Mucosa of descending colon (tissue), 3 donors: ENCODE data around the gene AP2A1. TPM values are rescaled to one million over a fixed set of nuclear protein-coding genes. Genes with fewer than 3 reads are reported as not detected.

Experiments
- ATAC-seq: fragments of 200-7000 bp; cut with Tn5 transposase; one replicate; pipeline ENCODE4 v1.9.1; 2020; ENCODE audit warnings: mild to moderate bottlenecking, moderate library complexity
- DNase-seq, 3 donors: peaks; one replicate each; pipeline ENCODE4 v3.0.0-alpha.2; 2020
- H3K36me3 ChIP-seq: fragments of 200-600 bp; one replicate; pipeline ENCODE4 v1.8.0; 2021; ENCODE audit warnings: low read depth, mild to moderate bottlenecking
- H3K4me1 ChIP-seq: fragments of 200-600 bp; one replicate; pipeline ENCODE4 v1.8.0; 2021; ENCODE audit warnings: low read depth, mild to moderate bottlenecking
- H3K4me3 ChIP-seq: fragments of 200-600 bp; one replicate; pipeline ENCODE4 v1.8.0; 2021; ENCODE audit warnings: mild to moderate bottlenecking
- H3K9me3 ChIP-seq: fragments of 200-600 bp; one replicate; pipeline ENCODE4 v1.8.0; 2021; ENCODE audit warnings: mild to moderate bottlenecking
- intact Hi-C, 2 donors: fragments of 100-400 bp; cut with DNase I in 1 of 2; cut with micrococcal nuclease in 1 of 2; formaldehyde crosslinking; loops; one replicate each; pipeline versions ENCODE4 v1.11.0 to v1.11.1; 2022; cut with DNase I, micrococcal nuclease
- total RNA-seq, 3 donors: library from RNA; stranded (reverse); fragmentation: NEBNext Ultra II Directional in 2 of 3; extraction: Animal tissue kit (Norgen Biotek cat#: 25700) in 2 of 3; gene quantifications; one replicate each; pipeline versions ENCODE4 v1.2.1 to v1.2.4, GENCODE V29; 2021 to 2023
- TF ChIP-seq, protein P1 (sequence below): fragments of 200-600 bp; IDR thresholded peaks from one replicate; pipeline ENCODE4 v1.8.0; 2022; ENCODE audit warnings: antibody characterized with exemption, mild to moderate bottlenecking
- donor health status: DM: no; HTN: no; CAD: no; lungs with moderate emphysema.
- donor health status: DM: no; HTN: no; CAD: no.
- donor health status: DM: no; HTN: yes; CAD: no.

The AP2A1 gene
- total RNA-seq, 3 donors from 2014 or later, result 73.6 to 84.8 (median 82.5) TPM

DNA sequence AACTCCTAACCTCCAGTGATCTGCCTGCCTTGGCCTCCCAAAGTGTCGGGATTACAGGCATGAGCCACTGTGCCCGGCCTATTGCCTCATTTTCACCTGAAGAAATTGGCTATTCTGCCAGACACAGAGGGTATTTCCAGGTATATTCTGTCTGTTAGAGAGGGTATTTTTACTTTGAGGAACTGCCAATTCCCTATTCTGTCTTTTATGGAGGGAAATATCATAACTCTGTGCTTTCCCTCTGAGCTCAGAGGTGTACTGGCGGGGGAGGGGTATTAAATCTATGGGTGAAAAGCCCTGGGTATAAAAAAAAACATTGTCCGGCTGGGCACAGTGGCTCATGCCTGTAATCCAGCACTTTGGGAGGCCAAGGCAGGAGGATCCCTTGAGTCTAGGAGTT is 28.5 kb upstream of the AP2A1 start:
- no peak overlapping the region for H3K4me3 ChIP-seq
- TF ChIP-seq, protein P1, sequence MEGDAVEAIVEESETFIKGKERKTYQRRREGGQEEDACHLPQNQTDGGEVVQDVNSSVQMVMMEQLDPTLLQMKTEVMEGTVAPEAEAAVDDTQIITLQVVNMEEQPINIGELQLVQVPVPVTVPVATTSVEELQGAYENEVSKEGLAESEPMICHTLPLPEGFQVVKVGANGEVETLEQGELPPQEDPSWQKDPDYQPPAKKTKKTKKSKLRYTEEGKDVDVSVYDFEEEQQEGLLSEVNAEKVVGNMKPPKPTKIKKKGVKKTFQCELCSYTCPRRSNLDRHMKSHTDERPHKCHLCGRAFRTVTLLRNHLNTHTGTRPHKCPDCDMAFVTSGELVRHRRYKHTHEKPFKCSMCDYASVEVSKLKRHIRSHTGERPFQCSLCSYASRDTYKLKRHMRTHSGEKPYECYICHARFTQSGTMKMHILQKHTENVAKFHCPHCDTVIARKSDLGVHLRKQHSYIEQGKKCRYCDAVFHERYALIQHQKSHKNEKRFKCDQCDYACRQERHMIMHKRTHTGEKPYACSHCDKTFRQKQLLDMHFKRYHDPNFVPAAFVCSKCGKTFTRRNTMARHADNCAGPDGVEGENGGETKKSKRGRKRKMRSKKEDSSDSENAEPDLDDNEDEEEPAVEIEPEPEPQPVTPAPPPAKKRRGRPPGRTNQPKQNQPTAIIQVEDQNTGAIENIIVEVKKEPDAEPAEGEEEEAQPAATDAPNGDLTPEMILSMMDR, result no peak
- no peaks in the 10 kb centered on the region for H3K4me1 ChIP-seq
- intact Hi-C loops, result no loop called here
- DNase-seq (no peak), ATAC-seq (no peak)
- no peaks in the 10 kb centered on the region for H3K9me3 ChIP-seq
- H3K36me3 ChIP-seq, result no peaks in the 10 kb centered on the region

DNA sequence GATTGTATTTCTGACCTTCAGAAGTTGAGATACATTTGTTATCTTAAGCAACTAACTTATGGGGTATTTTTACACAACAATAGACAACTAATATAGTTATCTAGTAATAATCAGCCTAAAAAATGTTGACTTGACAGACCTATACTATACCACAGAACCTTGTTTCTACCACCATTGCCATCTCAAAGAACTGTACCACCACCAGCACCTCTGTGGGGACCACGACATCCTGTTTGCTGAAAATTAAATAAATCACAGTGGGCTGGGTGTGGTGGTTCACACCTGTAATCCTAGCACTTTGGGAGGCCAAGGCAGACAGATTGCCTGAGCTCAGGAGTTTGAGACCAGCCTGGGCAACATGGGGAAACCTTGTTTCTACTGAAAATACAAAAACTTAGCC is 27.7 kb upstream of the AP2A1 start:
- no peak for ATAC-seq
- Histone ChIP-seq H3K4me1 (no peaks in the 10 kb centered on the region), H3K36me3 (no peaks in the 10 kb centered on the region), H3K9me3 (no peaks in the 10 kb centered on the region), H3K4me3 (no peak overlapping the region)
- intact Hi-C loops, result no loop called here
- TF ChIP-seq, protein P1, result no peak
- no peak for DNase-seq

DNA sequence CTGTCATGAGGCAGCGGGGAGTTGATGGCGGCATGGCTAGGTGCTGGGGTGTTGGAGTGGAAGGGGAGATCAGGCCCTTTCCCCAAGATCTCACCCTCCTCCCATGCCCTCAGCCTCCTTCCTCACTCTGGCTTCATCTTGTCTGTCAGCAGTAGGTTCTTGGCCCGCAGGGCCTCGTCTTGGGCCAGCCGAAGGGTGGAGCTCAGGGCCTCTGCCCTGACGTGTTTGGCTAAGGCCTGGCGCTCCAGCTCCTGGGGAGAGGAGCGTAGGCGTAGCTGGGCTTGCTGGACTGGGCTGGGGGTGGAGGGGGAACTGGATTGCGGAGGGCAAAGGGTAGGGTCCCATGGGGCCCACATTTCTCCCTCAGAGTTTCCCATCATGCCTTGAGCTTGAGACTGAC is 26.9 kb upstream of the AP2A1 start:
- no peaks in the 10 kb centered on the region for H3K36me3 ChIP-seq
- TF ChIP-seq, protein P1, result no peak
- no peaks in the 10 kb centered on the region for H3K9me3 ChIP-seq
- H3K4me3 ChIP-seq, result no peak overlapping the region
- no peaks in the 10 kb centered on the region for H3K4me1 ChIP-seq
- ATAC-seq (no peak), DNase-seq (no peak)
- intact Hi-C loops, result no loop called here

DNA sequence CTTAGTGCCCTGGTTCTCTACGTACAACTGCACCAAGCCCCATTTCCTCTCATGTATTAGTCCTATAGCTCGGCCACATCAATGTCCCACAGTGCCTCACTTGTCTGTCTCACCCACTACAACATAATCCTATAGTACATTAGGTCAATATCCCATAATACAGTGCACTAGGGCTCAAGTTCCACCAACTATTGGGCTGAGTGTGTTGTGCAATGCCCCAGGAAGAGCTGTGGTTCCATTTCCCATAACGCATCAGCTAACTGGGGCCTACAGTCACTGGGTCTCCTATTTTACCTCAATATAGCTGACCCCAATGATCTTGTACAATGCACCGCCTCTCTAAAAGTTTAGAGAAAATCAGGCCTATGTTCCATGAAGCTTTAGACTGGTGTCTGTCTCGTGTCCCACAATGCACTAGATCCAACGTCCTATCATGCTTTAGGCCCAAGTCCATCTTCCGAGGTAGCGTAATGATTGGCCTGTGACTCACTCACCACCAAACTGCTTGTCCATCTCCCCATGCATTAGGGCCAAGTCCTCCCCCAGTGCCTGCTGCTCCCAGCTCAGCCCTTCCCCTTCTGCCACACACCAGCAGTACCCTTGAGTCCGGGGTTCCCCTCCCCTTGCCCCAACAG is 25.5 kb upstream of the AP2A1 start:
- Histone ChIP-seq H3K4me1 (no peaks in the 10 kb centered on the region), H3K4me3 (no peak overlapping the region), H3K9me3 (no peaks in the 10 kb centered on the region), H3K36me3 (no peaks in the 10 kb centered on the region)
- no peak for ATAC-seq
- TF ChIP-seq, protein P1, result no peak
- intact Hi-C loops, result no loop called here
- DNase-seq, result no peak

DNA sequence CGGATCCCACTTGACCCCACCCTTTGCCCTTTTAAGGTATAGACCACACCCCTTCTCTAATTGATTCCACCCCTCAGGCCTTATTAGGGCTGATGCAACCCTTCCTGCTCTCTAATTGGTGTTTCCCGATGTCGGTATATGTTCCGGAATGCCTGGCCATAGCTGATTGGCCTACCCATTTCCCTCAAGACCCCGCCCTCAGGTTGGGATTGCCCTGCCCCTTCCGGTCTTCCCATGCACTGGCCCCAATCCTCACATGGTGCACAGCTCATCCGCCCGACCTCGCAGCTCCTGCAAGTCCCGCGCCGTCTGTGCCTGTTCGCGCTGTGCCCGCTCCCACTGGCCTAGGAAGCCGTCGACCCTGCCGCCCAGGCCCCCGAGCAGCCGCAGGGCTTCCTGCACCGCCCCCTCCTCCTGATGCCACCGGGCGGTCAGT is 21.8 kb upstream of the AP2A1 start:
- no peak for ATAC-seq
- no peaks in the 10 kb centered on the region for H3K36me3 ChIP-seq
- TF ChIP-seq, protein P1, result no peak
- H3K4me3 ChIP-seq, result no peak overlapping the region
- no peaks in the 10 kb centered on the region for H3K4me1 ChIP-seq
- no peak for DNase-seq
- intact Hi-C loops, result no loop called here
- H3K9me3 ChIP-seq, result no peaks in the 10 kb centered on the region
